Measurements from ENCODE around the gene SYN1.

GRCh38 chrX:47573341-47574075 lies 46.1 kb downstream of the SYN1 start:
- TF ChIP-seq CTCF (IDR thresholded peaks at IDR 0.05): no peak
- TF ChIP-seq EZH2 (IDR thresholded peaks at IDR 0.05): no peak
- TF ChIP-seq EZH2phosphoT487 (IDR thresholded peaks at IDR 0.05): no peak

Data from neural progenitor cell (in vitro differentiated cells).